GM18517 (cell line): ENCODE data around the gene IKBKE.
A peak's percentile ranks its signal among the peaks of the same experiment; 100 is the strongest.

Experiments
- ATAC-seq: cut with Tn5 transposase; IDR thresholded peaks from one replicate; pipeline ENCODE4 v1.9.1; 2021; ENCODE audit warnings: mild to moderate bottlenecking, moderate library complexity; ENCODE audit not compliant: unreplicated experiment

Gene IKBKE

DNA sequence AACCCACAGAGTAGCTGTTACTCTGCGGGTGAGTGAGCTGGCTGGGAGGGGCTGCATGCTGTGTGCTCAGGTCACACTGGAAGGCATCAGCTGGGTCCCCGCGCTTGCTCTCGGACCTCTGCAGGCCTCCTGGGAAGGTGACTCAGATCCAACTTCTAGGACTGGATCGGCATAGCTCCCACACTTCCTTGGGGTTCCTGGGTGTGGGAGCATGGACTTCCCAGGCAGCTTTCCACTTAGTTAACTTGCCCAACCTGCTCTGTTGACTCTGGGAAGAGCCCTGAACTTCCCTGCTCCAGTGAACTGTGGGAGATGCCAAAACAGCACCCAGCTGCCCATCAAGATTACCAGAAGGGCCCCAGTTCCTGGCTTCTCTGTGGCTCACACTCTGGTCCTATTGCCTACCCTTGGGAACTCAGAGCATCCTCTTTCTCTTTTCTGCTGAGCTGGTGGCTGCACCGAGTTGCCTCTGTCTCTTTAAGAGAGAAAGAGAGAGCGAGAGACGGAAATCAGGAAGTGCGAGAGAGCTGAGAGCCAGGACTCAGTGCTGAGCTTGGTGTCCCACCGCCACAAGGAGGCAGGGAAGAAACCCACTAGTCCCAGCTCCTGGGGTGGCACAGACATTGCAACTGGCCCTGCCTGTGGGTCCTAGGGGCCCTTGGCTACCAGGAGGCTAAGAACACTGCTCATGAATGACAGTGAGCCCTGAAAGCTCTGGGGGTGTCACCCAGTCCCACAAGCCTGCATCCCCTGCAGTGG, at the start of gene IKBKE:
IKBKE (plus strand) TSS at position 544 of the 759 bp plus-strand sequence. CDS start 2,752 bp downstream, outside the sequence.
- ATAC-seq: peak; percentile 60

- ATAC-seq: no peak
Observed at GRCh38 chr1:206421616-206422340, 48.5 kb upstream of the IKBKE start.

DNA sequence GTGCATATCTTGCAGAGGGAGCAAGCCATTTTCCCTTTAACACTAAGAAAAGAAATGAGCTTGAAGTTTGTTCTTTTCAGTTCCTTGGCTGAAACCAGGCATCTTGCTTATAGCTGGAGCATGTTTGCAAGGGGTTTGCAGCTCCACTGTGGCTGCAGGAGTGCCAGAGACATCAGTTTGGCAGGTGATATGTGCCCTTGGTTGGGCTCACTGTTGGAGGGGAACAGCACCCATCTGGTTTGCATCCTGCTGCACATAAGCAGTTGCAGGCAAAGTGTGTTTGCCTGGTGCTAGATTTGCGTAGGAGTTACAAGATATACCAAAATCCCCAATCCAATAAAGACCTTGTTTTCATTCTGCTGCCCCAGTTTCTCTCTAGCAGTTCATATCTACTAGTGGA, 47.8 kb upstream of the IKBKE start:
- no peak for ATAC-seq

- ATAC-seq: no peak
Observed at GRCh38 chr1:206427291-206427690, 43.0 kb upstream of the IKBKE start.

GRCh38 chr1:206429421-206429820, 40.9 kb upstream of the IKBKE start:
- no peak for ATAC-seq

- ATAC-seq: peak; percentile 98
Observed at GRCh38 chr1:206430031-206430983, 40.0 kb upstream of the IKBKE start.

DNA sequence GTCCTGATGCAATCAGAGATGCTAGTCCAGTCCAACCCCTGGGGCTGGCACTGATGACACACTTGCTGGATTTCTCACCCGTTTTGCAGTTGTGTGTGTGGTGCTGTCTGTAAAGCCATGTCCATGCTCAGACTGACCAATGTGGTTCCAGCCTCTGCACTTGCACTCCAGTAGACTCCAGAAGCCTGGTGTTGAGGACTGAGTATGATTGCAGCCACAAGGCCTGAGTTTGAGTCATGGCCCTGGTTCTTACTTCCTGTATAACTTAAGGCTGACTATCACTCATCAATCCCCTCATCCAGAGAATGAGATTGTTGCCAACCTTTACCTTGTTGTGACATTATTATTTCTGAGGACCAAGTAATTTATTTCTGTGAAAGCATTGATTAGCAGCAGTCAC, 34.8 kb upstream of the IKBKE start:
- ATAC-seq: no peak

GRCh38 chr1:206438554-206438953, 31.7 kb upstream of the IKBKE start:
- ATAC-seq: no peak

DNA sequence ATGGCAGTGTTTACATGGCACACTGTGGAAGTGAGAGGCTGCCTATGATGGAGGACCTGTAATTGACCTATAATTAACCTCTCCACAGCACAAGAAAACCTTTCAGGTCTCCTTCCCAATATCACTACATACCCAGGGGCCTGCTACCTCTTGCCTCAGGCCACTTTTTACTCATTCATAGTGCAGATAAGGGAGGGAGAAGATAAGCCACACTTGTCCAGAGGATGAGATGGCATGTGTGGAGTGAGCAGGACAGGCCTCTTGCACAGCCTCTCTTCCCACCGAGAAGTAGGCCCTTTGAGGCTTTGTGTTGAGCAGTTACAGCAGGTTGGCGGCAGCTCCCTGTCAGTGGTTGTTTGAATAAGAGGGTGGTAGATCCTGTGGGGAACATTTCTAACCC, 31.1 kb upstream of the IKBKE start:
- ATAC-seq: no peak

GRCh38 chr1:206441336-206441967, 28.8 kb upstream of the IKBKE start:
- no peak for ATAC-seq

DNA sequence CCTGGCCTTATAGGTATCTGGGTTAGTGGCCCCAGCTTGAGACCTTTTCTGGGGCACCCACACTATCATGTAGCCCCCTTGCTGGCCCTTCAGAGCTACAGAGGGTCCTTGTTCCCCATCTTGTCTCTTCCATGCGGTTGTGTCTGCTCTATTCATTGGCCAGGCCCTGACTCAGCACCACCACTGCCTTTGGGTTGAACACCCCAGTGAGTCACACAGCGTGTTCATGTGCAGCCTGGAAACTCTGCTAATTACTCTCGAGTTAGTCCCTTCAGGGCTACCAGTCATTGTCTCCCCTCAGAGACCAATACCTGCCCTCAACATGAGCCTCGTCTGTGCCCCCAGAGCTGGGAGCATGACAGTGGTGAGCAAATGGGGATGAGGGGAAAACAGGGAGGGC, 28.2 kb upstream of the IKBKE start:
- no peak for ATAC-seq

DNA sequence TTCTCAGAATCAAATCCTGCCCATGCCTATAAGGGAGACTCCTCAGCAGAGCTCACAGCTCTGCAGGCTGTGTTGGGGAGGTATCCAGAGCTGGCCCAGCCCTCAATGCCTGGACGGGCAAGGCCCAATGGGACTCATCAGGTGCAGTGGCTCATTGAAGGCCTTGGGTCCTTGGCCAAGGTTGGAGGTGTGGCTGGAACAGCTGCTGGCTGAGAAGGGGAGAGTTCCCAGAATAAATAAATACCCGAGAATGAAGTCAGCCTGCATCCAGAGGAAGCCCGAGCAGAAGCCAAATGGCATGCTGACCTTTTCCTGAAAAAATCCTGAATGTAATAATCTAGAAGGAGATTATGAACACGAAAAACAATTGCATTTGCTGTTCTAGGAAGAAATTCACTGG, 25.2 kb upstream of the IKBKE start:
- ATAC-seq: no peak

GRCh38 chr1:206445911-206446356, 24.3 kb upstream of the IKBKE start:
- ATAC-seq: no peak

DNA sequence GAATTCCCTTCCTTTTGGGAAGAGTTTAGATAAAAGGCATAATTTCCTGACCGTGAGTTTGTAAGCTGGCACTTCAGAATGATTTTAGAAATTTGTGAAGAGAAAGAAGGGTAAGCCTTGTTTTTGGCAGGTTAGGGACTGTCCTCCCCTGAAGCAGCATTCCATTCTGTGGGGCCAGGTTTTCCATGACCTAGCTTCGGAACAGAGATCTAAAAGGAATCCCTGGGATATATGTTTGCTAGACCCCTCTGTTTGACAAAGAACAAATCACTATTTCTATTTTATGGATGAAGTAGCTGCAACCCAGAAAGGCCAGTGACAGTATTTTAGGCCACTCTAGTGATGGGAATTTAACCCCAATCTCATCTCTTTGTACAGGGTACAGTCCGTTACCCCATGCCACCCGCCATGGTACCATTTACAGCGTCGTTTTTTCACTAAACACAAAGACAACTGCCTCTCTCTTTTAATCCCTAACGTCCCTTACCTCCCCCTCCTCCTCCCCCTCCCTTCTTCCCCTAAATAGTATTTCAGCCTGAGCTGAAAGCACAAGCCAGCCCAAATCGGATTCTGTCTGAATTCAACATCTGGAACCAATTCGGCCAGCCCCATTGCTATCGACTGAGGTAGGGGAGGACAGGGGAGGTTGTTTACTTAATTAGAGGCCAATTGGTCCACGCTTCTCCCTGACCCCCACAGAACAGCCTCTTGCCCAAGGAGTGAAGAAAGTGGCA, 23.4 kb upstream of the IKBKE start:
- ATAC-seq: no peak

DNA sequence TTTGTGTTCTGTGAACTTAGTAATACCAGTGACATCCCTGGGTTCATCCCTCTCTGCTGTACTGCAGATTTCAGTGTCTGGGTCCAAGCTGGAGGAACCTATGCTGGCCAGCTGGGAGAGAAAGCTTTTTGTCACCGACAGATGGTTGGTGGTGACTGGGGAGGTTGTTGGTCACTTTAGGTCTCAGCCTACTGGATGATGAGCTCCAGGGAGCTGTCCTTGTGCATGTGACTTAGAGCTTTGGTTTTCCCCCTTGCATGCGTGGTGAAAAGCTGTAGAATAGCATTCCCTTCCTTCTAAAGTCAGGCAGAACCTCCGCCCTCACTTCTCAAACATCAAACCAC, 22.9 kb upstream of the IKBKE start:
- no peak for ATAC-seq

- ATAC-seq: no peak
Observed at GRCh38 chr1:206447792-206448191, 22.5 kb upstream of the IKBKE start.

GRCh38 chr1:206448471-206448870, 21.8 kb upstream of the IKBKE start:
- ATAC-seq: no peak

DNA sequence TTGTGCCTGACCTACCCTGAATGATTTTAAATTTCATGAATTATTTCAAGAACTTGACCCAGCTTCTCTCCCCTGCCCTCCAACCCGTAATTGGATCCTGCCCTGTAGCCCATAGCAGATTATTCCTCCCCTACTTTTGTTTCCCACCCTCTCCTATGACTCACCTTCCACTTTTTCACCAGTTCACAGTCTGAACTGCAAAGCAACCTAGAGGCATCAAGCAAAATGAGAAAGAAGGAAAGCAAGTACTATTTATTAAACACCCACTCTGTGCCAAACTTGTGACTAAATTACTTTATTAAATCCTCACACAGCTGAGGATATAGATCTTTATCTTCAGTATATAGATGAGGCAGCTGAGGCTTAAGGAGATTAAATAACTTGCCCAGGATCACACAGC, 20.7 kb upstream of the IKBKE start:
- ATAC-seq: no peak

- ATAC-seq: no peak
Observed at GRCh38 chr1:206450281-206450680, 20.0 kb upstream of the IKBKE start.

- ATAC-seq: no peak
Observed at GRCh38 chr1:206451134-206451686, 19.1 kb upstream of the IKBKE start.
